ENCODE results near the gene TMEM91. TPM values are rescaled to one million over a fixed set of nuclear protein-coding genes. Genes with fewer than 3 reads are reported as not detected.

The TMEM91 gene
- total and polyA plus RNA-seq, 2 experiments from 2014 or later = 9.3 to 10.6 TPM

GRCh38 chr19:41351339-41352245, 24.7 kb upstream of the TMEM91 start:
- ATAC-seq (peak; percentile 46), DNase-seq (ENCODE audit: low spot score) (peak; percentile 66)
- Histone ChIP-seq H3F3A (replicated peaks; ENCODE audit: low read depth) (peaks cover 6% of the 10 kb centered on the region; the same call in 1 of the 2 replicates), H3K4me1 (ENCODE audit: insufficient read depth) (peaks cover 12% of the 10 kb centered on the region; the same call in 1 of the 2 replicates), H2AFZ (peak overlapping the region; percentile 66), H3K4me3 (peak overlapping the region; percentile 91), H3K9me2 (ENCODE audit: insufficient read depth) (no peaks in the 10 kb centered on the region), H3K79me2 (replicated peaks; ENCODE audit: insufficient read depth) (no peaks in the 10 kb centered on the region), H3K27me3 (ENCODE audit: insufficient read depth) (peaks cover 42% of the 10 kb centered on the region), H3K27ac (ENCODE audit: low read depth) (no peak overlapping the region), H3K36me3 (ENCODE audit: insufficient read depth) (no peaks in the 10 kb centered on the region), H3K4me2 (peak overlapping the region; percentile 98), H4K20me1 (replicated peaks; ENCODE audit: insufficient read depth) (0 out of 2 replicates have a peak, but pooled peaks cover 3% of the 10 kb centered on the region)
- Mint-ChIP-seq H3K9me3 (no peaks in the 10 kb centered on the region; the same call in 2 of the 3 replicates), H3K27me3 (ENCODE audit: insufficient read depth, low read depth, poor library complexity) (peaks cover 60% of the 10 kb centered on the region), H3K4me3 (peak overlapping the region; percentile 87), H3K36me3 (ENCODE audit: low read depth) (peaks cover 2% of the 10 kb centered on the region; the same call in 2 of the 3 replicates), H3K27ac (no peak overlapping the region), H3K4me1 (peaks cover 19% of the 10 kb centered on the region)
- TF ChIP-seq CREB1 (CRISPR knock-in tag; IDR thresholded peaks at IDR 0.05; ENCODE audit: low read depth) (no peak), EZH2 (IDR thresholded peaks at IDR 0.05; ENCODE audit: low read depth, unreplicated experiment) (peak; percentile 47)

GRCh38 chr19:41352279-41352608, 24.1 kb upstream of the TMEM91 start:
- peak overlapping the region; percentile 96; the same call in 1 of the 2 replicates for H2AFZ ChIP-seq
- 0 out of 2 replicates have a peak, but pooled peaks cover 3% of the 10 kb centered on the region for H4K20me1 ChIP-seq (replicated peaks; ENCODE audit: insufficient read depth)
- peak overlapping the region; percentile 98 for H3K4me2 ChIP-seq

GRCh38 chr19:41352609-41353465, 23.5 kb upstream of the TMEM91 start:
- Histone ChIP-seq H3K4me1 (ENCODE audit: insufficient read depth) (peaks cover 12% of the 10 kb centered on the region; the same call in 1 of the 2 replicates), H3K4me2 (peak overlapping the region; percentile 98), H2AFZ (peak overlapping the region; percentile 96), H4K20me1 (replicated peaks; ENCODE audit: insufficient read depth) (0 out of 2 replicates have a peak, but pooled peaks cover 3% of the 10 kb centered on the region), H3K27ac (ENCODE audit: low read depth) (no peak overlapping the region), H3K27me3 (ENCODE audit: insufficient read depth) (peaks cover 42% of the 10 kb centered on the region), H3K79me2 (replicated peaks; ENCODE audit: insufficient read depth) (no peaks in the 10 kb centered on the region), H3F3A (replicated peaks; ENCODE audit: low read depth) (peaks cover 6% of the 10 kb centered on the region; the same call in 1 of the 2 replicates), H3K36me3 (ENCODE audit: insufficient read depth) (no peaks in the 10 kb centered on the region), H3K4me3 (peak overlapping the region; percentile 91), H3K9me2 (ENCODE audit: insufficient read depth) (no peaks in the 10 kb centered on the region)
- DNase-seq (ENCODE audit: low spot score) = peak; percentile 78
- TF ChIP-seq CTCF (conservative IDR thresholded peaks at IDR 0.05; ENCODE audit: low read depth in 2 of 2) (peak; percentile 53 to 55), EZH2 (IDR thresholded peaks at IDR 0.05; ENCODE audit: low read depth, unreplicated experiment) (no peak), ZNF114 (CRISPR knock-in tag; IDR thresholded peaks at IDR 0.05) (no peak)
- Mint-ChIP-seq H3K9me3 (no peaks in the 10 kb centered on the region; the same call in 2 of the 3 replicates), H3K27me3 (ENCODE audit: insufficient read depth, low read depth, poor library complexity) (peaks cover 64% of the 10 kb centered on the region), H3K27ac (no peak overlapping the region; the same call in 1 of the 2 replicates), H3K4me1 (peaks cover 19% of the 10 kb centered on the region), H3K4me3 (peak overlapping the region; percentile 87), H3K36me3 (ENCODE audit: low read depth) (peaks cover 2% of the 10 kb centered on the region; the same call in 2 of the 3 replicates)
- peak; percentile 32 for ATAC-seq

More at GRCh38 chr19:41352279-41352608, 24.1 kb upstream of the TMEM91 start:
- Histone ChIP-seq H3F3A (replicated peaks; ENCODE audit: low read depth) (peaks cover 6% of the 10 kb centered on the region; the same call in 1 of the 2 replicates), H3K36me3 (ENCODE audit: insufficient read depth) (no peaks in the 10 kb centered on the region), H3K9me2 (ENCODE audit: insufficient read depth) (no peaks in the 10 kb centered on the region), H3K27me3 (ENCODE audit: insufficient read depth) (peaks cover 42% of the 10 kb centered on the region), H3K4me3 (peak overlapping the region; percentile 91), H3K4me1 (ENCODE audit: insufficient read depth) (peaks cover 12% of the 10 kb centered on the region; the same call in 1 of the 2 replicates), H3K27ac (ENCODE audit: low read depth) (no peak overlapping the region), H3K79me2 (replicated peaks; ENCODE audit: insufficient read depth) (no peaks in the 10 kb centered on the region)
- H3K36me3 Mint-ChIP-seq (ENCODE audit: low read depth) = peaks cover 2% of the 10 kb centered on the region; the same call in 2 of the 3 replicates
- DNase-seq (ENCODE audit: low spot score) (no peak), ATAC-seq (no peak)
- peak overlapping the region; percentile 87 for H3K4me3 Mint-ChIP-seq
- peaks cover 62% of the 10 kb centered on the region for H3K27me3 Mint-ChIP-seq (ENCODE audit: insufficient read depth, low read depth, poor library complexity)
- no peaks in the 10 kb centered on the region; the same call in 2 of the 3 replicates for H3K9me3 Mint-ChIP-seq
- TF ChIP-seq NANOG (IDR thresholded peaks at IDR 0.05; ENCODE audit: borderline replicate concordance) = no peak
- TF ChIP-seq ZNF331 (CRISPR knock-in tag; IDR thresholded peaks at IDR 0.05; ENCODE audit: low read depth) = no peak
- TF ChIP-seq POLR2AphosphoS5 (IDR thresholded peaks at IDR 0.05; ENCODE audit: low read depth) = no peak
- no peak for TF ChIP-seq EZH2 (IDR thresholded peaks at IDR 0.05; ENCODE audit: low read depth, unreplicated experiment)
- no peak for TF ChIP-seq CREB1 (CRISPR knock-in tag; IDR thresholded peaks at IDR 0.05; ENCODE audit: low read depth)
- peaks cover 19% of the 10 kb centered on the region for H3K4me1 Mint-ChIP-seq
- H3K27ac Mint-ChIP-seq = no peak overlapping the region

Measured in GM23338 (cell line).